ENCODE results near the gene SEC16A.
A peak's percentile ranks its signal among the peaks of the same experiment; 100 is the strongest.

Gene SEC16A

DNA sequence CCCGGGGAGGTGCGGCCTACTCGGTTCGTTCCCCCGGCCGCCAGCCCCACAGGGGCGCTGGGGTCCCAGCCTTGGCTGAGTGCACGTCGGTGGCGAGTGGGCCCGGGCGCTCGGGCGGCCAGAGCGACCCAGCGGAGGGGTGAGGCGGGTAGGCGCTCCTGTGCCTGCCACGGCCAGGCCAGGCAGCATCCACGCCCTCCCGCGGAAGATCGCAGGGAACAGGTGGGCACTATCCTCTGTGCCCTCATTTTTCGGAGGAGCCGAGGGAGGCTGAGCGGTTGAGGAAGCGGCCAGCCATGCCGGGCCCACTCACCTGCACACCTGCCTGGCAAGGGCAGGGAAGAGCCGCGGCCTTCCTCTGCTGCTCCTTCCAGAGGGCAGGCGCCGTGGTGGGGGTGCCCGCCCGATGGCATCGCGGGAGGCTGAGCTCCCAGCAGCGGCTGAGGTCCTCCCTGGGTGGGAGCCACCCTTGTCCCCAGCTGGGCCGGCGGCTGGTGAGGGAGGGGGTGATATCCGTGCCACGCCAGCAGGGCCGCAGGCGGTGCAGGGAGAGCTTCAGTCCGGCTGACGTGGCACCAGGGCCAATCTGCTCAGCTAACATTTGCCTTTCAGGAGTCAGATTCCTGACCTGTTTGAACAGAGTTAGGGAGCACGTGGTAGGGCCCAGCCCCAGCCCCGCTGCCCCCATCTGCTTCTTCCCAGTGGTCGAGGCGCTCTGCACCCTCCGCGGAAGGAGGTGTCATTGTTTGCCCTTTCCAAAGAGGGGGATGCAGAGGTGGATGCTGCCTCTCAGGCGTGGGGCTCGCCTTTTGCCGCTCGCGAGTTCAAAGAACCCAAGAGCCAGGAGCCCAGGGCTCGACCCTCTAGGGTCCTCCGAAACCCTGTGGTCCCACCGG, 1.6 kb upstream of the SEC16A start:
- no peak for DNase-seq

DNA sequence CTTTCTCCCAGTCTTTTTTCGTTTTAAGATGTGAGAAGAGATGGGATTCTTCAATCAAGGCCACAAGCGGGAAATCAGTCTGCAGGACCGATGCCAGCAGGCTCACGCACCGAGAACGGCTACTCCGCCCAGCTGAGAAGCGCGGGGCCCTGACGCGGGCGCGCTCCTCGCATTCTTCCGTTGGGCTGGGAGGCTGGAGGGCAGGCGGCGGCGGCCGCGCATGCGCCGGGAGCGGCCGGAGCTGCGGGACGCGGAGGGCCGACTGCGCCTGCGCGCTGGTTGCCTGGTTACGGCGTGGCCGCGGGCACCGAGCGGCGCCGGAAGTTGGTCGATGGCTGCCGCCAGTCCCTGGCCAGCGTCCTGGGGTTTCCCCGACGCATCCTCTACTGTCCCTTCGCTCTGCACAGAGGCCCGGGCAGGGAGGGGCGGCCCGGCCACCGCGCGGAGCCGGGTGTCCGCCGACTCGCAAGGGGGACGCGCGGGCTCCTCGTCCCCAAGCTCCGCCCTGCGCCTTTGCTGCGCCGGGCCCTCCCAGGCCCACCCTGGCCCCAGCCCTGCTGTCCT, 831 bp upstream of the SEC16A start:
- DNase-seq: peak; percentile 89 to 92

DNA sequence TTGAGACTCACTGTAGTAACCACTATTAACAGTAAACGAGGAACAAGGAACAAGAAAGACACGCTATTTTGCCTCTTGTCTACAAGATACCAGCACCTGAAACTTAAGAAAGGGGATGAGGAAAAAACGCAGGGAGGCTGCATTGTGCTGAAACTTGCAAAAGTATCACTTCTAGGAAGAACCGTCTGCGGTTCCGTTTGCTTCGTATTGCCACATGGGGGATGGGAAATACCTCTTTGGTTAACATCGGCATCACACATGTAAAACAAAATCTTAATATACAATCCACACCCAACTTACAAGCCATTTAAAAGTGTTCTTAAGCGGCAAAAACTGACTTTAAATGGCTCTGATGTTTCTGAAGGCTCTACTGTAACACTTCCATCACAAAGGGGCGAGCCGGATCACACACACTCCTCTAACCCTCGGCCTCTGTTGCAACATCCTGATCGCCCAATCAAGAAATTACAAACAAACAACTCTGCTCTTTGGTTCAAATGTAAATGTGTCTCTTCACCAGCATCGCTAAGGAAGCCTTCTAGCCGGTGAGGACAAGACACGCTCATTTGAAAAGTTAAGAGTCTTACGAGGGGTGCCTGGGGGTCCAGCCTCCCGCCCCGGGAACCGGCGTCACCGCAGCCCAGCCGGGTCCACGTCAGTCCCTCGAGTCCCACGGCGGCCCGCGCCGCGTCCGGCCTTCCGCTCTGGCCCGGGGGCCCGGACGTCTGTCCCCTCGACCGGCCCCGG, 621 bp downstream of the SEC16A start:
- no peak for DNase-seq

DNA sequence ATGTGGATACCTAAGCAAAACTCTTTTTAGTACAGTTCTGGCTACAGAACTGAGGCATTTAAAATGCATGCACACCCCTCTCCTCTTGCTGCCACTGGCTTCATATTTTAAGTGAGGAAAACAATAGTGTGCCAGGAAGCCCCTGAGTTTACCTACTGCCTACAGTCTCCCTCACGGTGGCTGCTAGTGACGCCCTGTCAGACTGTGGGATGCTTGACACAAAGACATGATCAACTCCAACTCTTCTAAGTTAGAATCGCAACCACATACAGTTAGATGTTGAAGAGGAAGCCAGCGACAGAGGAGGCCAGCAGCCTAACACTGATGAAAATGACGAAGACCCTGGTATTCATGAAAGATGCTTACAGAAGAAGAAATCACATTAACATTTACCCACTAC, 1.3 kb downstream of the SEC16A start:
- no peak for DNase-seq

- no peak for DNase-seq
Measured at GRCh38 chr9:136476369-136477150, 6.3 kb downstream of the SEC16A start.

- DNase-seq: no peak
Measured at GRCh38 chr9:136474974-136475865, 7.6 kb downstream of the SEC16A start.

- no peak for DNase-seq
Measured at GRCh38 chr9:136474021-136474640, 8.7 kb downstream of the SEC16A start.

- no peak for DNase-seq
Measured at GRCh38 chr9:136473354-136473721, 9.5 kb downstream of the SEC16A start.

DNA sequence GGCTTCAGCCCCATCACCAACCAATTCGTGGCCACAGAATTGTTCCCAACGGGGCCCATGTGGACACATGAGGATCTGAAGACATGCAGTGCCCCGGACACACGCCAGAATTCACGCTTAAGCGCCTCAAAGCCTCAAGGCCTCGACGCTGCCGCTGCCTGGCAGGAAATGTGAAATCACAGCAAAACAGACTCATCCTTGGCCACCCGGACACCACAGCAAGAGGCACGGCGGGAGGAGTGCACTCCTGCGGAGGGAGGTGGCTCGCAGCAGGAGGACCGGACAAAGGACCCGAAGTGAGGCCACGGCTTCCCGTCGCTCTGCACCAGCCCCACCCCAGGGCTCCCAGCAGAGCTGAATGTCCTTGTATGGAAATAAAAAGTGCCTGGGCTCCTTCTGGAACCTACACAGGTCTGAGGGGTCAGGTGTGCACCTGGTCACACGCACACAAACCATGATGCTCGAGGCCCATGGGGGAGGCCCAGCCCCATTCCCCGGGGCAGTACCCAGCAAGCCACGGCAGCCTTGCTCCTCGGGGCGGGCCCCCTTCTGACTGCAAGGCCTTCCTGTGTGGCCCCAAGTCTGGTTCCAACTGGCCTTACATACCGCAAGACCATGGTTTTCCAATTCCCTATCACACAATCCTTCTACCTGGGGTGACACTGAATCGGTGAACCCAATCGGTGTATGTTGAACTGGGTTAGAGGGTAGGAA, 10.0 kb downstream of the SEC16A start:
- no peak for DNase-seq

- DNase-seq: no peak
Measured at GRCh38 chr9:136471802-136472487, 10.9 kb downstream of the SEC16A start.

GRCh38 chr9:136470792-136471469, 11.9 kb downstream of the SEC16A start:
- no peak for DNase-seq

DNA sequence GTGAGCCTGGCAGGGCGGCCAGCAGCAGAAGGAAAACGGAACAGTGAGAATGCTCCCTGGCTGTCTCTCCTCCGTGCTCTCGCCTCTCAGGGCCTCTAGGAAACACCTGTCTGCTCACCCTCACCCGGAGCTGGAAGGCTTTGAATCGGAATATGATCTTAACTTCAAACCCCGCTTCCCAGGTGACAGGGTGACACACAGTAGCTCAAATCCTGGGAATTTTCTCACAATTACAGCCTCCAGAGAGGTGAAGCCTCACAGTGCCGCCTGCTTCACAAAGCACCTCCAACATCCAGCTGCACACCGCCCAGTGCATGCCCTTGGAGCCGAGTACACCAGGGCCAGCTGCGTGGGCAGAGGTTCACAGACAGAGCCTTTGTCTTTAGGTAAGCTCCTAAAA, 12.5 kb downstream of the SEC16A start:
- DNase-seq: no peak

GRCh38 chr9:136467766-136468165, 15.1 kb downstream of the SEC16A start:
- DNase-seq: no peak

- DNase-seq: no peak
Measured at GRCh38 chr9:136466155-136466541, 16.7 kb downstream of the SEC16A start.

DNA sequence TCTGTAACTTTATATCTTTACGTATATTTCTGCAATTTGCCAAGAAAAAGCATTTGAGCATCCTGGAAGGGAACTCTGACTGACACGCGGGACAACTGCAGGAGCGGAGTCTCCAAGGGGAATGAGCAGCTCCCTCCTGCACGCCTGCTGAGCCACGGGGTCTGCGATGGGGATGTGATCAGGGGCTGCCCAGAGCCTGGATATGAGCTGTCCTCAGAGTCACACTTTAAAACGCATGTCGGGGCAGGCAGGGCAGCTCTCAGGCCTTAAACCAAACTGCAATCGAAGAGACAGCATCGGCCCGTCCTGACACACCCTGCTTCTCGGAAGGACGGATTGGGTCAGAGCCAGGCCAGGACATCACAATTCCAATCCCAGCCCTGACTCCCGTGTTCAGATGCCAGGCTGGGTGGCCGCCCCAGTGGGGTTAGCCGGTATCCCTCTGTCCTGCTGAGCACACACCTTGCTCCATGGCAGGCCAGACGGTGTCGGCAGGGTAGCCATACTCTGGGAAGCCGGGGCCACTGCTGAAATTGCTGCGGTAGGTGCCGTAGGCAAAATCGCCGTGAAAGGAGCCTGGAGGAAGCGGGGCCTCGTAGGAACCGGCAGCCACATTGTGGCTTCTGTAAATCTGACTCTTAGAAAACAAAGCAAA, 17.2 kb downstream of the SEC16A start:
- no peak for DNase-seq

DNA sequence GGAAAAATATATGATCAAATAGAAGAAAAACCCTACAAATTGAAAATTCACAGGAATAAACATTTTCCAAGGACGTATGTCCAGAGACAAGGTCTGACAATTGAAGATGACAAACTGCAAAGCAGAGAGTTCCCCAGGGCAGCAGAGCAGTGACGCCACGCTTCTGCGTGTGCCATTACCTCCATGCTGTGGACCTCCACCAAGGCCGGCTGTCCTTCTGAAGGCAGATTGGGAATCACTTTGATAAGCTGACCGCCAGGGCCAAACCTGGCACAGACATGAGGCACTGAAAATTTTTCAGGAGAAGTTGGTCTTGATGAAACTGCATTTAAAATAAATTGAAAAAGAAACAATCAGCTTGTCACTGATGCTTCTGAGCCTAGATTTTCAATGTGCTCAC, 18.6 kb downstream of the SEC16A start:
- no peak for DNase-seq

DNA sequence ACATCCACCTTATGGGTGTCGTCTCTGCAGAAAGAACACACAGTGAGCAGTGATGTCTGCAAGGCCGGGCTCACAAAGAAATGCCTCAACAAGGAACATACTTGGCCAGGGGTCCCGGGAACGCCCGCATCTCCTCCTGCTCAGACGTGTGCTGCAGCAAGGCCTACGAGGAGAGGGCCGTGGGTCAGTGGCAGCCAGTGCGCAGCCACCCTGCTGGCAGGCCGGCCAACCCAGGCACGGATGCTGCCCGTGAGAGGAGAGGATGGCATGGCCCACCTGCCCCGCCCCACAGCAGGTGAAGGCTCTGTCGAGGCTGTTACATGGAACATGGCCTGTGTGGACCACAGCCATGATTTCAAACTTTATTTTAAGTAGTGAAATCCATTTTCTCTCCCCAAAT, 19.3 kb downstream of the SEC16A start:
- DNase-seq: no peak

DNA sequence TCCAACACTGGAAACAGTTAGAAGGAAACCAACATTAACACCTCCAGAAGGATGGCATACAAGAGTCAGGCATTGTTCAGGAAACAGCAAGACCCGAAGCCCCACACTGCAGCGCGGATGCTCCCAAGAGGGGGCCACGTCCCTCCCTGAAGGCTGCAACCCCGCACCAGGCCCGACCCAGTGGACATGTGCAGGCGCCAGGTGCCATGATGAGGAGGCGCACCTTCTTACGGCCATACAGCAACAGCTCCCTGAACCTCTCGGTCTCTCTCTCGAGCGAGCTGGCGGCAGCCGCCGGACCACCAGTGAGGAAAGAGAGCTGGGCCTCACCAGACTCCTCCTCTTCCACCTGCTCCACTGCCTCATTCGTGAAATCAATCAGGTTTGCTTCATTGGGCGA, 20.2 kb downstream of the SEC16A start:
- no peak for DNase-seq

DNA sequence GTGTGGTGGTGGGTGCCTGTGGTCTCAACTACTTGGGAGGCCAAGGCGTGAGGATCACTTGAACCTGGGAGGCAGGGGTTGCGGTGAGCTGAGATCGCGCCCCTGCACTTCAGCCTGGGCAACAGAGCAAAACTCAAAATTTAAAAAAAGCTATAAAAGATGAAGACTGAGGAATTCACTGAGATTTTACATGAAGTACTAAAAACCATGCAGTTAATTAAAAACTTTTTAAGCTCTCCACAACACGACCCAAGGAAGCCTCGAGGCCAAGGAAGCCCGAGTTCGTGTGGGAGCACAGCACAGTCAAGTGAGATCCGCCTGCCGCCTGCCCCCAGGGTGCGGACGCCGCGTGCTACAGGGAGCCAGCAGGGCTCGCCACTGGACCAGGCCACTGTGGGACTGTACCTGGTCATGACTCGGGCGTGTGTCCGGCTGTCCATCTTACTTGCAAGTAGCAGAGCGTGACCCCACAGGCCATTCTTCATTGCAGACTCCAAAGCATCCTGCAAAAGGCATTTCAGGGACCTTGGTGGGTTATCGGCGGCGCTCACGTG, 22.0 kb downstream of the SEC16A start:
- no peak for DNase-seq
